Fibroblast of villous mesenchyme (primary cell): ENCODE results near the gene C1S. TPM values are rescaled to one million over a fixed set of nuclear protein-coding genes. Genes with fewer than 3 reads are reported as not detected.
"Not testable (repeated sequence)": the region's sequence is repeated elsewhere in the genome, so short reads cannot be mapped to it uniquely, and the experiment has no call there.

Source experiments
- DNase-seq: peaks from one replicate; pipeline ENCODE4 v3.0.0-alpha.2; 2010; ENCODE audit warnings: low read depth
- H3K4me3 ChIP-seq: 2 replicates; pipeline ENCODE4 v1.5.1; 2011; ENCODE audit warnings: low read depth, mild to moderate bottlenecking, low read length
- CTCF ChIP-seq: IDR thresholded peaks from 2 replicates; pipeline ENCODE4 v1.5.1; 2012; ENCODE audit warnings: low read depth, mild to moderate bottlenecking, low read length; ENCODE audit not compliant: insufficient read depth
- total RNA-seq: library from RNA; depleted of rRNA; stranded (reverse); fragments of >200 nt; gene quantifications from 2 replicates; pipeline ENCODE4 v1.2.3, GENCODE V29; 2012

Gene C1S
- total RNA-seq, 1 donor = 146 TPM

GRCh38 chr12:7046383-7047105 is 14.0 kb upstream of the C1S start:
- no peak for TF ChIP-seq CTCF
- no peak for DNase-seq
- no peak overlapping the region for H3K4me3 ChIP-seq

GRCh38 chr12:7047306-7047705 is 13.2 kb upstream of the C1S start:
- DNase-seq = no peak
- no peak overlapping the region for H3K4me3 ChIP-seq
- TF ChIP-seq CTCF = no peak

GRCh38 chr12:7049445-7049951 is 11.0 kb upstream of the C1S start:
- not testable (repeated sequence) for DNase-seq, H3K4me3 ChIP-seq

- DNase-seq, H3K4me3 ChIP-seq: not testable (repeated sequence)
These were observed 10.5 kb upstream of the C1S start for GRCh38 chr12:7049973-7050372.

GRCh38 chr12:7054925-7055324 is 5.6 kb upstream of the C1S start:
- H3K4me3 ChIP-seq = no peak overlapping the region
- no peak for DNase-seq

GRCh38 chr12:7055736-7056135 is 4.8 kb upstream of the C1S start:
- not testable (repeated sequence) for DNase-seq, H3K4me3 ChIP-seq

More at GRCh38 chr12:7054925-7055324, 5.6 kb upstream of the C1S start:
- no peak for TF ChIP-seq CTCF

- no peak for DNase-seq
- no peak overlapping the region for H3K4me3 ChIP-seq
- no peak for TF ChIP-seq CTCF
These were observed 2.2 kb upstream of the C1S start for GRCh38 chr12:7058163-7058845.

GRCh38 chr12:7058850-7059395 is 1.6 kb upstream of the C1S start:
- no peak overlapping the region for H3K4me3 ChIP-seq
- no peak for TF ChIP-seq CTCF
- DNase-seq = no peak
